ENCODE data around the gene MPV17L2. TPM values are rescaled to one million over a fixed set of nuclear protein-coding genes. Genes with fewer than 3 reads are reported as not detected.

The MPV17L2 gene
- 10 to 100 TPM; 14.8 to 28.0 TPM for total RNA-seq

DNA sequence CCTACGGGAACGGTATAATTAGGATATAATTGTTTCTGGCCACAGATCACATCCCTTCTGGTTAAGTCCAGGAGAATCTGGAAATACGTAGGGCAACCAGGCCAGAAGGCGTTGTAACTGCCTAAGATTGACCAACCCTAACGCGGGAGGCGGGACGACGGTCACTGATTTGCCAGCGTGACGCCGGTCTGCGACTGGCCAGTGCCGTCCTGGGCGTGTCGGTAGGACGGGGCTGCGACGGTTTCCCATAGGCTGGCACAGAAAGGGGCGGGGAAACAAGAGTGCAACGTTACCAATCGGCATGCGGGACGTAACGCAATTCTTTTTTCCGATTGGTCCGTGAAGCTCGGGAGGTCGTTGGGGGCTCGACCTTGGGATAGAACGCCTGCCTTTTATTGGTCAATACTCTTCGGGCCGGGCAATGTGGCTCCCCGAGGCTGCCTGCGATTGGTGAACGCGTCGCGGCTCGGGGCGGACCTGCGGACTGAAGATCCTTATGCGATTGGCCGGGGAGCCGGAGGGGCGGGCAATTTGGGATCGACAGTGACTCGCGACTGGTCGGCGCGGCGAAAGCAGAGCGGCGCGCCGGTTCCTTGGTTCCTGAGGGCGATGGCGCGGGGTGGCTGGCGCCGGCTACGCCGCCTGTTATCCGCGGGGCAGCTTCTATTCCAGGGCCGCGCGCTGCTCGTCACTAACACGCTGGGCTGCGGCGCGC is at the start of gene MPV17L2:
Gene MPV17L2, plus strand, starts transcription at position 546 of the 715 bp plus-strand sequence. Its CDS starts 64 bp downstream, at position 610.

DNA sequence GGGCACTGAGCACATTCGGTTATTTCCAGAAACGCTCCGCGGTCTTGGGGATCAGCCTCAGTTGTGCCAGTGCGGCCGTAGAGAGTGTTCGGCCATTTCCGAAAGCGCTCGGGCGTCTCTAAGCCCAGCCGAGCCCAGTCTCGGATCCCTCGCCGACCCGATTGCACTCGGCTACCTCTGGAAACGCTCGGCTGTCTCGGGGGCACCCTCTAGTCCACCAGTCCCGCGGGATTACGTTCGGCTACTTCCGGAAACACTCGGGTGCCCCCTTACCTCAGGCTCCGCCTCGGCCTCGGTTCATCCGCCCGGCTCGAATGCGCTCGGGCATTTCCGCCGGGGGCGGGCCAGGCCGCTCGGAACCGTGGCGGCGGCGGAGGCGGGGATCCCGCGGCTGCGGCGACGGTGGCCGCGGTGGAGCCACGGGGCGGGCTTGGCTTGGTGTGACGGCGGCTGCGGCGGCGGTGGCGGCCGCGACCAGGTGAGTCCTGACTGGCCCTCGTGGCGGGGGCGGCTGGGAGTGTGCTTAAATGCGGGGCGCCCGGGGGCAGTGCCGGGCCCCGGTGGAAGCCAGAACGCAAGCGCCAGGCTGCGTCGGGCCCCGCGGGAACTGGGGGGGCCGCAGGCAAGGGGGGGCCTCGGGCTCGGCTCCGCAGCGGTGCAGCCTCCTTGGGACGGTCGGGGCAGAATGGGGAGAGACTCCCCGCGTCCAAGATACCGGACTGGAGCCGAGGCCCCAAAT is 40.0 kb upstream of the MPV17L2 start, which contains the start of gene PIK3R2:
Gene PIK3R2, plus strand, starts transcription at position 347 of the 739 bp plus-strand sequence. CDS start 2,717 bp downstream, outside the sequence.

DNA sequence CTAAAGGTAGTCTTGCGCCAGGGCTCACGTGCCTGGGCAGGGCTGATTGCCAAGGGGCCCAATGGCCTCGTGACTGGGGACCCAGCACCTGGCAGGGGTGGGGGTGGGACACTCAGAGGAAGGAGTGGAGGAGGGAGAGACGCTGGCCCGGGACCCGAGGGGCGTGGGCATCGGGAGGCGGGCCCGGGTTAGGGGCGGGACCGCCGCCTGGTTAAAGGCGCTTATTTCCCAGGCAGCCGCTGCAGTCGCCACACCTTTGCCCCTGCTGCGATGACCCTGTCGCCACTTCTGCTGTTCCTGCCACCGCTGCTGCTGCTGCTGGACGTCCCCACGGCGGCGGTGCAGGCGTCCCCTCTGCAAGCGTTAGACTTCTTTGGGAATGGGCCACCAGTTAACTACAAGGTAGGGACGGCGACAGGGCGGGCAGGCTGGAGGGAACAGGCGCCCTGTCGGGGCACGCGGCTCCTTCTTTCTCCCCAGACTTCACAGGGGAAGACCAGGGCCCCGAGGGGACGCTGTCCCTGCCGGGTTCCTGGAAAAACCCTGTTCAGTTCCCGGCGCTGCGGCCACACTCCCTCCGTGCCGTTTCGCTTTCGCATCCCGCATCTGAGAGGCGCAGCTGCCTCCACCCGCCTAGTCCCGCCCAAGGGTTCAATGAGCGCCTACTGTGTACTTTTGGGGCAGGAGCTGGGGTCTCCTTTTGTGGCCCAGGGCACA is 19.3 kb upstream of the MPV17L2 start, which contains the start of gene IFI30:
Gene IFI30, plus strand, starts transcription at position 242 of the 717 bp plus-strand sequence. Its CDS starts 29 bp downstream, at position 271.

DNA sequence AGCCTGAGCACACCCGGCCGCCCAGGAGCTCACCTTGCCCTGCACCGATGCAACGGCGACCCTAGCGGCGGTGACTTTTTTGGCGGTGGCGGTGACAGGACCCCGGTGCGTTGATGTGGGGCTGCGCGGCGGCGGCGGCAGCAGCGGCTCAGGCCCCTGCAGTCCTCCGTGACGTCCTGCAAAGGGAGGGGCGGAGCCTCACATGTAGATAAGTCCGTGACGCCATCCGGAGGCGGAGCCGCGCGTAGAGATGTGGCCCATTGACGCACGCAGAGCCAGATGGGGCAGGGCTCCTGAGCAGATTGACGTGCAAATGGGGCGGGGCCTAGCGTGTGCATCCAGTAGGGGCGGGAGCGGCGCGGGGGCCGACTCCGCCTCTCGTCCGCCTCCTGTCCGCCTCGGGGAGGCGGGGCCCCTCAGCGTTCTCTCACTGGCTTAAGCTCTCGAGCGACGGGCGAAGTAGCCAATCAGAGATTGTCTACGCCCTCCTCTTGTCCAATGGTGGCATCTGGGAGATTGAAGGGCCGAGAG is 10.9 kb downstream of the MPV17L2 start, which contains the start of gene RAB3A:
Gene RAB3A, minus strand, starts transcription at position 180 of the 531 bp plus-strand sequence. CDS start 1,302 bp downstream, outside the sequence.

DNA sequence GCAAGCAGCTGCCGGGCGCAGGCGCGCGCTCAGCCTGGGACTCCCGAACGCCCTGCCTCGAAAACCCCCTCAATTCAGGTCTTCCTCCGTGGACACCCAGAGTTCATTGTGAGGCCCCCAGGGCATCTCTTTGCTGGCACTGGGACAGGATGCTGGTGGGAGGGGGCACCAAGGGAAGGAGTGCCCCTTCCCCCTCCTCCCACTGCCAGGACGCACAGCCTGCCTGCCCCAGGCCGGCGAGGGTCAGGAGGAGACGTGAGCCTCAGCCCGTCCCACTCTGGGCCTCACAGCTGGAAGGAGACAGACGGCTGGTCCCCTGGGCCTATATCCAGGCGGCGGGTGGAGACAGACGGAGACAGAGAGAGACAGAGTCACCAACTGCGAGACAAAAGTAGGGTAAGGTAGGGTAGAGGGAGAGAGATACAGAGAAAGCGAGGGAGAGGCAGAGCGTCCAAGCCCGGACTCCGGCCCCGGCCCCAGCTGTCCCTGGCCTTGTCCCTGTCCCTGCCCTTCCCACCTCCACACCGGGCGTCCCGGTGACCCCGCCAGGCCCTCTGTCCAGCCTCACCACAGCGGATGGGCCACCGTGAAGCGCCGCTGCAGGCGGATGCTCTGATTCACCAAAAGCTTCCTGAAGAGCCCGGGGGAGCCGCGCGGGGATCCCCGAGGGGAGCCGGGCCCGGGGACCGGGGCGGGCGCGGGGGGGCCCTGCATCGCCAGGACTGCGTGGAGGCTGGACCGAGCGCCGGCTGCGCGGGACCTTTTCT is 32.9 kb downstream of the MPV17L2 start, which contains the start of gene PDE4C:
Gene PDE4C, minus strand, starts transcription at position 737 of the 767 bp plus-strand sequence. Its CDS starts 23 bp downstream, at position 714.

Small RNA genes within 50 kb of the gene (small RNA-seq; reads per million reads assigned to genes)
- gene IFI30 = 0 to 0.04 reads per million in 2 donors

Other genes starting within 250 kb of the MPV17L2 start
- gene KCNN1, start 226.1 kb upstream of the MPV17L2 start, total RNA-seq = under 1 TPM; under 0.01 to 0.33 TPM
- gene ARRDC2, start 185.0 kb upstream of the MPV17L2 start, total RNA-seq = 1 to 10 TPM; 8.0 to 8.6 TPM
- 1 to 10 TPM in 1 of 2 donors, under 1 TPM in 1; 0.69 to 2.0 TPM for gene IL12RB1, start 106.3 kb upstream of the MPV17L2 start, total RNA-seq
- gene MAST3, start 95.4 kb upstream of the MPV17L2 start, total RNA-seq = 1 to 10 TPM; 3.1 to 4.0 TPM
- 10 to 100 TPM; 19.0 to 31.7 TPM for gene PIK3R2, start 40.1 kb upstream of the MPV17L2 start, total RNA-seq
- gene IFI30, start 19.4 kb upstream of the MPV17L2 start, total RNA-seq = 1 to 10 TPM; 6.7 to 9.6 TPM
- gene RAB3A, start 10.8 kb downstream of the MPV17L2 start, total RNA-seq = 1 to 10 TPM; 6.9 to 7.7 TPM
- under 1 TPM in 1 of 2 donors, not detected in 1; 0.33 TPM for gene PDE4C, start 33.2 kb downstream of the MPV17L2 start, total RNA-seq
- 1 to 10 TPM in 1 of 2 donors, under 1 TPM in 1; 0.33 to 2.8 TPM for gene IQCN, start 81.2 kb downstream of the MPV17L2 start, total RNA-seq
- gene JUND, start 88.4 kb downstream of the MPV17L2 start, total RNA-seq = 100 to 1,000 TPM in 1 of 2 donors, 10 to 100 TPM in 1; 98.9 to 205 TPM
- gene LSM4, start 129.9 kb downstream of the MPV17L2 start, total RNA-seq = 100 to 1,000 TPM; 142 to 230 TPM
- gene PGPEP1, start 147.4 kb downstream of the MPV17L2 start, total RNA-seq = 10 to 100 TPM; 17.9 to 23.3 TPM
- 100 to 1,000 TPM in 1 of 2 donors, 10 to 100 TPM in 1; 57.8 to 325 TPM for gene GDF15, start 192.9 kb downstream of the MPV17L2 start, total RNA-seq
- not detected for gene LRRC25, start 204.4 kb downstream of the MPV17L2 start, total RNA-seq
- gene SSBP4, start 226.2 kb downstream of the MPV17L2 start, total RNA-seq = 10 to 100 TPM; 38.2 to 85.6 TPM
- gene ISYNA1, start 244.9 kb downstream of the MPV17L2 start, total RNA-seq = 10 to 100 TPM; 24.0 to 25.5 TPM